ENCODE results near the gene MET. TPM values are rescaled to one million over a fixed set of nuclear protein-coding genes. Genes with fewer than 3 reads are reported as not detected.

Gene MET
- total and polyA plus RNA-seq, 2 donors (not counting 1 experiment from before 2014, with no cell fraction given): 33.4 to 44.4 TPM

DNA sequence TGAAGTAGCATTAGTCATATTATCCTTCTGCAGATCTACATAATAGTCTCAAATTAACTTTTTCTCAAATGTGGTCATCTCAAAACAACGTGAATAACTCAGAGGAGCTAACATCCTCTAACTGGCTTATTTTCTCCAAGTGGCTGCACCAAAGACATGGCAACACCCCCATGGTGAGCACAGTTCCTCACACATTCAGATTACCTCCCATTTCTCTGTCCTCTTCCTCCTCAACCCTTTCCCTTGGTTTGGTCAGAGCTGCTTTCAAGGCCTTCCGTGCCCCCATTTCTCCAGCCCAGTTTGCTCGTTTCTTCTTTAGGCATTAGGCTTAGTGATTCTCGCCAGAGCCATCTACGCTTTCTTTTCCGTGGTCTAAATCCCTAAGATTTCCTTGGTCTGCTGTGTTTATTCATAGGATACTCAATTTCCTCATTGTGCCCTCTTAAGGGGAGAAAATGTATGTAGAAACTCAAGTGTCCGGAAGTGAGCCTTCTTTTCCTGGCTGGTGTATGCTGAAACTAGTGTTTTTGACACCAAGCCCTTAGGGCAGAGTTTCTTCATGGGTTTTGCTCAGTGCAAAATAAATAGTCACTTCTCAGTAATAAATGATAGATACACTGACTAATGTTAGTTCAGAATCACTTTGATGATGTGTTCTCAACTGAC, 2.6 kb downstream of the MET start:
- TF ChIP-seq, protein P1, sequence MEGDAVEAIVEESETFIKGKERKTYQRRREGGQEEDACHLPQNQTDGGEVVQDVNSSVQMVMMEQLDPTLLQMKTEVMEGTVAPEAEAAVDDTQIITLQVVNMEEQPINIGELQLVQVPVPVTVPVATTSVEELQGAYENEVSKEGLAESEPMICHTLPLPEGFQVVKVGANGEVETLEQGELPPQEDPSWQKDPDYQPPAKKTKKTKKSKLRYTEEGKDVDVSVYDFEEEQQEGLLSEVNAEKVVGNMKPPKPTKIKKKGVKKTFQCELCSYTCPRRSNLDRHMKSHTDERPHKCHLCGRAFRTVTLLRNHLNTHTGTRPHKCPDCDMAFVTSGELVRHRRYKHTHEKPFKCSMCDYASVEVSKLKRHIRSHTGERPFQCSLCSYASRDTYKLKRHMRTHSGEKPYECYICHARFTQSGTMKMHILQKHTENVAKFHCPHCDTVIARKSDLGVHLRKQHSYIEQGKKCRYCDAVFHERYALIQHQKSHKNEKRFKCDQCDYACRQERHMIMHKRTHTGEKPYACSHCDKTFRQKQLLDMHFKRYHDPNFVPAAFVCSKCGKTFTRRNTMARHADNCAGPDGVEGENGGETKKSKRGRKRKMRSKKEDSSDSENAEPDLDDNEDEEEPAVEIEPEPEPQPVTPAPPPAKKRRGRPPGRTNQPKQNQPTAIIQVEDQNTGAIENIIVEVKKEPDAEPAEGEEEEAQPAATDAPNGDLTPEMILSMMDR (conservative IDR thresholded peaks at IDR 0.05 in 1 of 2, IDR thresholded peaks at IDR 0.05 in 1 of 2; ENCODE audit: low read depth in 1 of 2, low read length in 2 of 2): no peak
- no peak for TF ChIP-seq EZH2 (IDR thresholded peaks at IDR 0.05; ENCODE audit: low read length, missing control alignments)
- Histone ChIP-seq H3K79me2 (ENCODE audit: control insufficient read depth, insufficient read depth, low read length) (peaks cover 39% of the 10 kb centered on the region), H2AFZ (ENCODE audit: low read length) (no peak overlapping the region), H4K20me1 (ENCODE audit: control insufficient read depth, extremely low read depth, insufficient read depth, low read length) (no peaks in the 10 kb centered on the region), H3K27ac (ENCODE audit: insufficient read depth, low read length) (no peak overlapping the region), H3K4me2 (ENCODE audit: extremely low read depth, insufficient read depth, low read length) (peak overlapping the region; percentile 52), H3K27me3 (ENCODE audit: control insufficient read depth, insufficient read depth, low read length) (no peaks in the 10 kb centered on the region), H3K4me1 (ENCODE audit: control insufficient read depth, extremely low read depth, insufficient read depth, low read length) (no peaks in the 10 kb centered on the region), H3K9me3 (ENCODE audit: control insufficient read depth, insufficient read depth, low read depth, low read length) (no peaks in the 10 kb centered on the region), H3K36me3 (ENCODE audit: control insufficient read depth, insufficient read depth, low read length) (no peaks in the 10 kb centered on the region), H3K4me3 (replicated peaks in 1 of 4; ENCODE audit: control extremely low read depth in 1 of 4, insufficient read depth in 1 of 4, low read depth in 3 of 4, low read length in 4 of 4) (peak overlapping the region in 1 of 4 experiments; percentile 89), H3K9ac (ENCODE audit: insufficient read depth, low read length) (no peak overlapping the region)
- peak in 1 of 2 donors; percentile 83 for DNase-seq (ENCODE audit: low read depth in 2 of 2)

DNA sequence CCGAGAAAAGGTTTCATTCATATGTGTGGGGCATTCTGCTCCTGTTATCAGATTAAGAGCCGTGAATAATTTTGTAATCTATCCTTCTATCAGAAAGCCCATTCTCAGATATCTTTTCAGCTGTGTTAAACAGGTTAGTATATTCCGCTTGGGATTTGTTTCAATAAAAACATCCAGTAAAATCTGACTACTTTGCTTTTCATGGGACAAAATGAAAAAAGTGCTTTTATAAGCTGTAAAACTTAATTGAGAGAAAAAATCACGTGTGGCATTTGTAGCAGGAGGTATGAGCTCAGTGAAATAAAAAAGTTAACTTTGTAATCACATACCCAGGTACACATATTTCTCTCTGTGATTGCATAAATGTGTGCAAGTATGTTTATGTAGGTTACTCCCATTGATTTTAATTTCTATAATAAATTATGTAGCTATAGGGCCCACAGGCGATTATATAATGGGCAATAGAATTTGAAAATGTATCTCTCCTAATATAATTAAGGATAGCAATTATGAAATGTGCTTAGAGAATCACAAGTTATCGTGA, 3.9 kb downstream of the MET start:
- H3K27ac ChIP-seq (ENCODE audit: insufficient read depth, low read length): no peak overlapping the region
- H3K9me3 ChIP-seq (ENCODE audit: control insufficient read depth, insufficient read depth, low read depth, low read length): no peaks in the 10 kb centered on the region
- no peaks in the 10 kb centered on the region for H3K36me3 ChIP-seq (ENCODE audit: control insufficient read depth, insufficient read depth, low read length)
- H4K20me1 ChIP-seq (ENCODE audit: control insufficient read depth, extremely low read depth, insufficient read depth, low read length): no peaks in the 10 kb centered on the region
- TF ChIP-seq EZH2 (IDR thresholded peaks at IDR 0.05; ENCODE audit: low read length, missing control alignments): no peak
- TF ChIP-seq, protein P1 (conservative IDR thresholded peaks at IDR 0.05 in 1 of 2, IDR thresholded peaks at IDR 0.05 in 1 of 2; ENCODE audit: low read depth in 1 of 2, low read length in 2 of 2): no peak
- no peak overlapping the region for H2AFZ ChIP-seq (ENCODE audit: low read length)
- no peak overlapping the region for H3K4me3 ChIP-seq (replicated peaks in 1 of 4; ENCODE audit: control extremely low read depth in 1 of 4, insufficient read depth in 1 of 4, low read depth in 3 of 4, low read length in 4 of 4)
- no peaks in the 10 kb centered on the region for H3K4me1 ChIP-seq (ENCODE audit: control insufficient read depth, extremely low read depth, insufficient read depth, low read length)
- no peak overlapping the region for H3K4me2 ChIP-seq (ENCODE audit: extremely low read depth, insufficient read depth, low read length)
- DNase-seq (ENCODE audit: low read depth in 2 of 2): no peak
- H3K9ac ChIP-seq (ENCODE audit: insufficient read depth, low read length): no peak overlapping the region
- H3K79me2 ChIP-seq (ENCODE audit: control insufficient read depth, insufficient read depth, low read length): peaks cover 39% of the 10 kb centered on the region
- H3K27me3 ChIP-seq (ENCODE audit: control insufficient read depth, insufficient read depth, low read length): no peaks in the 10 kb centered on the region

DNA sequence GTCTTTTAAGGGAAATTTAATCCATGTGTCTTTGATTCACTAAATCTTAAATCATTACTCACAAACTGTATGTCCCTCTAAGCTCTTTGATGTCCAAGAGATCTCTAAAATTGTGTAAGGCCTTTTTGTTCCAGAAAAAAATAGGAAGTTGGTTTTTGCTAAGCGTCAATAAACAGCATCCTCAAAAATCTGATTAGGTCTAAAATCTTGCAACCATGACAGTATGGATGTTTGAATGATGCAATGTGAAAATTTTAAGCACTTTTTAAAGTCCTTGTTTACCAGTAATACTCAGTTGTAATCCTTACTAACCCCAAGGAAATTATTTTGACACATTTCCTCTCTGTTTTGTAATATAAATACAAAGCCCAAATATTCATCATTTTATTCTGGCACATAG, 6.8 kb downstream of the MET start:
- Histone ChIP-seq H3K4me1 (ENCODE audit: control insufficient read depth, extremely low read depth, insufficient read depth, low read length) (no peaks in the 10 kb centered on the region), H3K79me2 (ENCODE audit: control insufficient read depth, insufficient read depth, low read length) (peaks cover 26% of the 10 kb centered on the region), H3K27me3 (ENCODE audit: control insufficient read depth, insufficient read depth, low read length) (no peaks in the 10 kb centered on the region), H4K20me1 (ENCODE audit: control insufficient read depth, extremely low read depth, insufficient read depth, low read length) (no peaks in the 10 kb centered on the region), H3K9me3 (ENCODE audit: control insufficient read depth, insufficient read depth, low read depth, low read length) (no peaks in the 10 kb centered on the region), H3K9ac (ENCODE audit: insufficient read depth, low read length) (no peak overlapping the region), H3K27ac (ENCODE audit: insufficient read depth, low read length) (no peak overlapping the region), H3K4me3 (replicated peaks in 1 of 4; ENCODE audit: control extremely low read depth in 1 of 4, insufficient read depth in 1 of 4, low read depth in 3 of 4, low read length in 4 of 4) (no peak overlapping the region), H3K36me3 (ENCODE audit: control insufficient read depth, insufficient read depth, low read length) (no peaks in the 10 kb centered on the region), H2AFZ (ENCODE audit: low read length) (no peak overlapping the region), H3K4me2 (ENCODE audit: extremely low read depth, insufficient read depth, low read length) (no peak overlapping the region)
- TF ChIP-seq, protein P1 (conservative IDR thresholded peaks at IDR 0.05 in 1 of 2, IDR thresholded peaks at IDR 0.05 in 1 of 2; ENCODE audit: low read depth in 1 of 2, low read length in 2 of 2): no peak
- no peak for TF ChIP-seq EZH2 (IDR thresholded peaks at IDR 0.05; ENCODE audit: low read length, missing control alignments)
- DNase-seq (ENCODE audit: low read depth in 2 of 2): no peak

Data from fibroblast of lung (primary cell).